ENCODE results near the gene SF3B6.

- TF ChIP-seq SMC3 (conservative IDR thresholded peaks at IDR 0.05; ENCODE audit: insufficient read depth, low read depth, low read length) (no peak), ADNP (tag; IDR thresholded peaks at IDR 0.05) (no peak), ATF3 (IDR thresholded peaks at IDR 0.05) (no peak), ATF3 (CRISPR knock-in tag; conservative IDR thresholded peaks at IDR 0.05) (no peak)
Measured at GRCh38 chr2:24022324-24022974, 53.7 kb downstream of the SF3B6 start.

Data from K562 (cell line).